HCT116 (cell line): ENCODE results near the gene THSD4. TPM values are rescaled to one million over a fixed set of nuclear protein-coding genes. Genes with fewer than 3 reads are reported as not detected.

ENCODE experiments used
- ATAC-seq: fragments of 200-7000 bp; cut with Tn5 transposase; 2 replicates; pipeline ENCODE4 v1.9.1; 2020; ENCODE audit warnings: mild to moderate bottlenecking, moderate library complexity
- BruUV-seq: library from RNA; stranded (reverse); fragments of 400-500 nt; replicated peaks from 2 replicates; lab custom pipeline; 2021; lab: Mats Ljungman, UMichigan
- CTCF ChIA-PET: fragments of 300-600 bp; sonication (Branson Sonifier 250); formaldehyde crosslinking; loops from one replicate; lab custom pipeline; 2021; ENCODE audit warnings: antibody characterized with exemption; lab: Charles Lee
- POLR2A ChIA-PET: fragments of 300-600, 350-600 bp; sonication (Branson Sonifier 250); formaldehyde crosslinking; loops from one replicate; lab custom pipeline; 2021; ENCODE audit warnings: antibody characterized with exemption; lab: Charles Lee
- RAD21 ChIA-PET, 2 experiments: fragments of 300-600 bp; sonication (Branson Sonifier 250); formaldehyde crosslinking; loops; one replicate each; lab custom pipeline; 2023; ENCODE audit warnings: low total read pairs in 2 of 2; ENCODE audit not compliant: uncharacterized antibody in 2 of 2, unreplicated experiment in 2 of 2, low non-redundant PET in 1 of 2; lab: Charles Lee
- DNase-seq: peaks from one replicate; pipeline ENCODE4 v3.0.0-alpha.2; 2010; ENCODE audit warnings: low read depth, low spot score
- H2AFZ ChIP-seq: fragments of 200-600 bp; shearing (Covaris generic), sonication (generic); 2 replicates; pipeline ENCODE4 v1.6.1; 2017; ENCODE audit warnings: low read depth, mixed run types, mixed read lengths, antibody characterized with exemption, low read length; ENCODE audit not compliant: poor library complexity, severe bottlenecking
- H3K27ac ChIP-seq: 2 replicates; pipeline ENCODE4 v1.5.1; 2012; ENCODE audit warnings: low read depth, low read length
- H3K27me3 ChIP-seq: fragments of 200-600 bp; sonication (generic); 2 replicates; pipeline ENCODE4 v1.6.1; 2016; ENCODE audit warnings: mixed run types, low read length, mixed read lengths; ENCODE audit not compliant: insufficient read depth
- H3K36me3 ChIP-seq, 2 experiments: fragments of 200-500 bp in 1 of 2; fragments of 200-600 bp in 1 of 2; sonication (Bioruptor generic) in 1 of 2; sonication (generic) in 1 of 2; 2 replicates each; pipeline versions ENCODE4 v1.5.1 to v1.6.1; 2014 to 2016; ENCODE audit warnings: low read length in 2 of 2, inconsistent platforms in 1 of 2, mixed read lengths in 1 of 2, mixed run types in 1 of 2; ENCODE audit not compliant: insufficient read depth in 2 of 2, control insufficient read depth in 1 of 2
- H3K4me1 ChIP-seq, 2 experiments: fragments of 200-600 bp in 1 of 2; sonication (generic) in 1 of 2; 2 replicates each; pipeline versions ENCODE4 v1.5.1 to v1.6.1; 2012 to 2017; ENCODE audit warnings: low read length in 2 of 2, inconsistent platforms in 1 of 2, mild to moderate bottlenecking in 1 of 2, mixed read lengths in 1 of 2, mixed run types in 1 of 2, moderate library complexity in 1 of 2; ENCODE audit not compliant: insufficient read depth in 2 of 2, control insufficient read depth in 1 of 2
- H3K4me2 ChIP-seq: fragments of 200-600 bp; sonication (generic); 2 replicates; pipeline ENCODE4 v1.6.1; 2017; ENCODE audit warnings: mixed run types, low read length, mixed read lengths
- H3K4me3 ChIP-seq, 2 experiments: fragments of 200-600 bp in 1 of 2; sonication (generic) in 1 of 2; replicated peaks in 1 of 2; 2 replicates each; pipeline ENCODE4 v1.5.1; 2011 to 2016; ENCODE audit warnings: low read length in 2 of 2, control low read depth in 1 of 2, low read depth in 1 of 2, mild to moderate bottlenecking in 1 of 2, mixed read lengths in 1 of 2, mixed run types in 1 of 2
- H3K79me2 ChIP-seq: fragments of 200-600 bp; sonication (generic); 2 replicates; pipeline ENCODE4 v1.6.1; 2017; ENCODE audit warnings: mild to moderate bottlenecking, mixed run types, low read length, moderate library complexity, mixed read lengths; ENCODE audit not compliant: insufficient read depth
- H3K9ac ChIP-seq: fragments of 200-600 bp; sonication (generic); 2 replicates; pipeline ENCODE4 v1.6.1; 2016; ENCODE audit warnings: low read length, mixed read lengths
- H3K9me2 ChIP-seq: fragments of 200-600 bp; sonication (generic), shearing (Covaris generic); 2 replicates; pipeline ENCODE4 v1.6.1; 2017; ENCODE audit warnings: mixed run types, mild to moderate bottlenecking, moderate library complexity; ENCODE audit not compliant: insufficient read depth
- H3K9me3 ChIP-seq, 2 experiments: fragments of 200-500 bp in 1 of 2; fragments of 200-600 bp in 1 of 2; sonication (Bioruptor generic) in 1 of 2; sonication (generic) in 1 of 2; 2 replicates each; pipeline ENCODE4 v1.6.1; 2014 to 2017; ENCODE audit warnings: low read length in 2 of 2, mixed read lengths in 2 of 2, inconsistent platforms in 1 of 2, low read depth in 1 of 2, mild to moderate bottlenecking in 1 of 2, mixed run types in 1 of 2, moderate library complexity in 1 of 2; ENCODE audit not compliant: control insufficient read depth in 1 of 2, insufficient read depth in 1 of 2
- H4K20me1 ChIP-seq: fragments of 200-600 bp; sonication (generic), shearing (Covaris generic); 2 replicates; pipeline ENCODE4 v1.6.1; 2017; ENCODE audit warnings: mixed run types, mild to moderate bottlenecking, moderate library complexity; ENCODE audit not compliant: insufficient read depth
- ATF3 ChIP-seq: IDR thresholded peaks from 2 replicates; pipeline ENCODE4 v1.6.1; 2012
- CBX3 ChIP-seq: IDR thresholded peaks from 2 replicates; pipeline ENCODE4 v1.6.1; 2012; ENCODE audit warnings: low read depth
- CEBPB ChIP-seq: IDR thresholded peaks from 2 replicates; pipeline ENCODE4 v1.6.1; 2012; ENCODE audit warnings: low read depth
- EGR1 ChIP-seq: IDR thresholded peaks from 2 replicates; pipeline ENCODE4 v1.6.1; 2012; ENCODE audit warnings: low read depth
- ELF1 ChIP-seq: IDR thresholded peaks from 2 replicates; pipeline ENCODE4 v1.6.1; 2012; ENCODE audit warnings: low read depth, borderline replicate concordance
- EZH2 ChIP-seq: fragments of 200-600 bp; sonication (generic); IDR thresholded peaks from 2 replicates; pipeline ENCODE4 v1.6.1; 2017; ENCODE audit warnings: antibody characterized with exemption, mixed run types
- MAX ChIP-seq: IDR thresholded peaks from 2 replicates; pipeline ENCODE4 v1.6.1; 2012
- POLR2A ChIP-seq: IDR thresholded peaks from 2 replicates; pipeline ENCODE4 v1.7.0; 2011; ENCODE audit warnings: borderline replicate concordance; ENCODE audit not compliant: insufficient read depth, insufficient read length; ENCODE audit errors: extremely low read depth
- TCF7L2 ChIP-seq: IDR thresholded peaks from 2 replicates; pipeline ENCODE4 v1.7.0; 2011; ENCODE audit warnings: borderline replicate concordance, inconsistent platforms; ENCODE audit not compliant: insufficient read depth, insufficient read length; ENCODE audit errors: extremely low read depth
- YY1 ChIP-seq: IDR thresholded peaks from 2 replicates; pipeline ENCODE4 v1.6.1; 2011; ENCODE audit warnings: low read length, low read depth, moderate library complexity, mild to moderate bottlenecking; ENCODE audit not compliant: insufficient replicate concordance; ENCODE audit errors: extremely low read depth
- ZFX ChIP-seq: fragments of 450-650 bp; IDR thresholded peaks from 2 replicates; pipeline ENCODE4 v1.6.1; 2017
- ZNF274 ChIP-seq: fragments of 200-500 bp; sonication (Bioruptor generic); IDR thresholded peaks from 2 replicates; pipeline ENCODE4 v1.6.1; 2014; ENCODE audit warnings: mild to moderate bottlenecking, low read depth, low read length, inconsistent platforms
- intact Hi-C: fragments of 100-400 bp; cut with micrococcal nuclease; formaldehyde crosslinking; loops from 2 replicates; pipeline ENCODE4 v1.10.0; 2022
- total RNA-seq: library from RNA; stranded (reverse); gene quantifications from one replicate; pipeline ENCODE4 v1.2.1, GENCODE V29; 2021; ENCODE audit not compliant: unreplicated experiment

THSD4 gene
- total RNA-seq, 1 experiment from 2014 or later: 30.5 TPM

DNA sequence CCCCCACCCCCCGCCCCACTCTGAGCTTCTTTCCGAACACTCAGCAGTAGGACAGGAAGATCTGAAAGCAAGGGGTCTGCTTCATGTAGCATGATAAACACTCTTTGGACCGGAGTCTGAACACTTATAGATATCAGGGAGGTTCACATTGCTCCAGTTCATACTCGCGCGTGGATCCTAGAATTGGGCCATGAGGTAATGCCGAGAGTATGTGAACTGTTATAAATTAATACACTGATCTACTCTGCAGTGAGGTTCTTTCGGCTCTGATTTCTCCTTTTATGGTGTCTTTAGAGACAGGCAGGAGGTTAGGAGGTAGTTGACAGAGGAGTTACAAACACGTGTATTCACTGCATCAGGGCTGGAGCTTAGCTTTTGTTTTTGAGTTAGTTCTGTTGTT is 223.0 kb downstream of the THSD4 start (continued):
- no peak for TF ChIP-seq TCF7L2
- TF ChIP-seq MAX: no peak
- TF ChIP-seq EZH2: no peak
- no peak for TF ChIP-seq ELF1
- TF ChIP-seq CBX3: no peak
- no peak for TF ChIP-seq EGR1

- CTCF ChIA-PET: no interaction called here
Measured at GRCh38 chr15:71338827-71339542, 223.7 kb downstream of the THSD4 start.

More at GRCh38 chr15:71338827-71339542, 223.7 kb downstream of the THSD4 start:
- no peak overlapping the region for H2AFZ ChIP-seq
- BruUV-seq: no TSS peak
- no peak for DNase-seq
- no peak overlapping the region for H3K9ac ChIP-seq
- no peak overlapping the region for H3K4me2 ChIP-seq
- no peaks in the 10 kb centered on the region for H4K20me1 ChIP-seq
- RAD21 ChIA-PET: no interaction called here
- POLR2A ChIA-PET: no interaction called here
- H3K9me3 ChIP-seq: no peaks in the 10 kb centered on the region
- no peaks in the 10 kb centered on the region for H3K36me3 ChIP-seq
- no peaks in the 10 kb centered on the region for H3K27me3 ChIP-seq
- no peak for TF ChIP-seq ZNF274
- no peak for TF ChIP-seq POLR2A
- no peak for TF ChIP-seq ATF3
- TF ChIP-seq ZFX: no peak
- TF ChIP-seq YY1: no peak
- no peak for TF ChIP-seq ELF1
- no peak for TF ChIP-seq CEBPB
- TF ChIP-seq EGR1: no peak
- TF ChIP-seq TCF7L2: no peak
- TF ChIP-seq CBX3: no peak
- H3K4me1 ChIP-seq: peaks cover 11 to 25% of the 10 kb centered on the region in 2 experiments
- no peak overlapping the region for H3K27ac ChIP-seq
- no peaks in the 10 kb centered on the region for H3K79me2 ChIP-seq
- intact Hi-C loops: no loop called here
- H3K4me3 ChIP-seq: no peak overlapping the region
- no peaks in the 10 kb centered on the region for H3K9me2 ChIP-seq
- no peak for ATAC-seq
